ENCODE data around the gene ANO1.

Gene ANO1

GRCh38 chr11:70186420-70186819 is 108.3 kb downstream of the ANO1 start:
- 88% methylated on average over 6 of the region's 6 CpGs for WGBS
- no peak overlapping the region for H2BK15ac ChIP-seq (ENCODE audit: low read depth, poor library complexity, severe bottlenecking)
- no peaks in the 10 kb centered on the region for H3K79me1 ChIP-seq (replicated peaks; ENCODE audit: low read length, poor library complexity, severe bottlenecking)
- no peak overlapping the region for H4K91ac ChIP-seq (ENCODE audit: low read length)
- H4K8ac ChIP-seq (ENCODE audit: low read length) = no peak overlapping the region
- H2AK5ac ChIP-seq (ENCODE audit: low read length, severe bottlenecking) = no peak overlapping the region
- H2AFZ ChIP-seq (ENCODE audit: low read depth, low read length) = no peak overlapping the region
- no peak overlapping the region for H2BK5ac ChIP-seq (ENCODE audit: low read depth, low read length, poor library complexity, severe bottlenecking)
- peaks cover 49 to 67% of the 10 kb centered on the region in 2 experiments for H3K27me3 ChIP-seq (ENCODE audit: control insufficient read depth in 1 of 2, insufficient read depth in 1 of 2, low read length in 2 of 2)
- H3K9me3 ChIP-seq (ENCODE audit: control insufficient read depth, low read length) = no peaks in the 10 kb centered on the region
- no peak for DNase-seq
- H3K36me3 ChIP-seq (ENCODE audit: control insufficient read depth in 1 of 2, insufficient read depth in 2 of 2, low read depth in 1 of 2, low read length in 2 of 2) = no peaks in the 10 kb centered on the region
- no peak overlapping the region for H3K4ac ChIP-seq (ENCODE audit: low read depth in 1 of 2, low read length in 2 of 2)
- H2BK120ac ChIP-seq (ENCODE audit: low read depth, low read length) = no peak overlapping the region
- H3K23ac ChIP-seq (ENCODE audit: low read length in 2 of 2) = no peak overlapping the region
- H2BK12ac ChIP-seq (ENCODE audit: low read length in 2 of 2) = no peak overlapping the region
- no peak overlapping the region for H3K4me2 ChIP-seq (ENCODE audit: low read length, poor library complexity, severe bottlenecking)
- no peak overlapping the region for H3K18ac ChIP-seq (ENCODE audit: low read depth in 1 of 2, low read length in 2 of 2)
- no peak overlapping the region for H3K14ac ChIP-seq (ENCODE audit: low read length in 2 of 2)
- H3K9ac ChIP-seq (ENCODE audit: low read length) = no peak overlapping the region
- no peaks in the 10 kb centered on the region for H3K4me1 ChIP-seq (ENCODE audit: control insufficient read depth, insufficient read depth, low read depth, low read length)
- no peak overlapping the region for H3K27ac ChIP-seq (ENCODE audit: low read length, poor library complexity, severe bottlenecking)
- no peak overlapping the region for H3K4me3 ChIP-seq (ENCODE audit: insufficient read depth in 1 of 2, low read depth in 1 of 2, low read length in 2 of 2)

- no peak overlapping the region for H3K27ac ChIP-seq (ENCODE audit: low read length, poor library complexity, severe bottlenecking)
- 91% methylated on average over 8 of the region's 10 CpGs for WGBS
- no peak overlapping the region for H2BK5ac ChIP-seq (ENCODE audit: low read depth, low read length, poor library complexity, severe bottlenecking)
- no peak overlapping the region for H3K23ac ChIP-seq (ENCODE audit: low read length in 2 of 2)
- H3K4me2 ChIP-seq (ENCODE audit: low read length, poor library complexity, severe bottlenecking) = no peak overlapping the region
- H3K4ac ChIP-seq (ENCODE audit: low read depth in 1 of 2, low read length in 2 of 2) = no peak overlapping the region
- no peak overlapping the region for H2BK12ac ChIP-seq (ENCODE audit: low read length in 2 of 2)
- no peak overlapping the region for H3K18ac ChIP-seq (ENCODE audit: low read depth in 1 of 2, low read length in 2 of 2)
- H2BK15ac ChIP-seq (ENCODE audit: low read depth, poor library complexity, severe bottlenecking) = no peak overlapping the region
- no peak overlapping the region for H4K8ac ChIP-seq (ENCODE audit: low read length)
- H3K9ac ChIP-seq (ENCODE audit: low read length) = no peak overlapping the region
- no peak overlapping the region for H3K14ac ChIP-seq (ENCODE audit: low read length in 2 of 2)
- no peak overlapping the region for H2BK120ac ChIP-seq (ENCODE audit: low read depth, low read length)
- H2AFZ ChIP-seq (ENCODE audit: low read depth, low read length) = no peak overlapping the region
- H3K79me1 ChIP-seq (replicated peaks; ENCODE audit: low read length, poor library complexity, severe bottlenecking) = no peaks in the 10 kb centered on the region
- H4K91ac ChIP-seq (ENCODE audit: low read length) = no peak overlapping the region
- peaks cover 47 to 62% of the 10 kb centered on the region in 2 experiments for H3K27me3 ChIP-seq (ENCODE audit: control insufficient read depth in 1 of 2, insufficient read depth in 1 of 2, low read length in 2 of 2)
- no peak for DNase-seq
- H3K4me3 ChIP-seq (ENCODE audit: insufficient read depth in 1 of 2, low read depth in 1 of 2, low read length in 2 of 2) = no peak overlapping the region
- H2AK5ac ChIP-seq (ENCODE audit: low read length, severe bottlenecking) = no peak overlapping the region
- H3K4me1 ChIP-seq (ENCODE audit: control insufficient read depth, insufficient read depth, low read depth, low read length) = peaks cover 2% of the 10 kb centered on the region
- H3K36me3 ChIP-seq (ENCODE audit: control insufficient read depth in 1 of 2, insufficient read depth in 2 of 2, low read depth in 1 of 2, low read length in 2 of 2) = no peaks in the 10 kb centered on the region
- no peaks in the 10 kb centered on the region for H3K9me3 ChIP-seq (ENCODE audit: control insufficient read depth, low read length)
These were observed 108.8 kb downstream of the ANO1 start for GRCh38 chr11:70186936-70187335.

- Histone ChIP-seq H3K4me2 (ENCODE audit: low read length, poor library complexity, severe bottlenecking) (no peak overlapping the region), H2AFZ (ENCODE audit: low read depth, low read length) (no peak overlapping the region), H3K9me3 (ENCODE audit: control insufficient read depth, low read length) (no peaks in the 10 kb centered on the region), H3K27me3 (ENCODE audit: control insufficient read depth in 1 of 2, insufficient read depth in 1 of 2, low read length in 2 of 2) (peaks cover 45 to 54% of the 10 kb centered on the region in 2 experiments), H3K23ac (ENCODE audit: low read length in 2 of 2) (no peak overlapping the region), H4K8ac (ENCODE audit: low read length) (no peak overlapping the region), H2AK5ac (ENCODE audit: low read length, severe bottlenecking) (no peak overlapping the region), H4K91ac (ENCODE audit: low read length) (no peak overlapping the region), H3K27ac (ENCODE audit: low read length, poor library complexity, severe bottlenecking) (no peak overlapping the region), H3K14ac (ENCODE audit: low read length in 2 of 2) (no peak overlapping the region), H3K4ac (ENCODE audit: low read depth in 1 of 2, low read length in 2 of 2) (no peak overlapping the region), H3K9ac (ENCODE audit: low read length) (no peak overlapping the region), H3K4me1 (ENCODE audit: control insufficient read depth, insufficient read depth, low read depth, low read length) (peaks cover 2% of the 10 kb centered on the region), H3K4me3 (ENCODE audit: insufficient read depth in 1 of 2, low read depth in 1 of 2, low read length in 2 of 2) (no peak overlapping the region), H2BK15ac (ENCODE audit: low read depth, poor library complexity, severe bottlenecking) (no peak overlapping the region), H2BK12ac (ENCODE audit: low read length in 2 of 2) (no peak overlapping the region), H3K18ac (ENCODE audit: low read depth in 1 of 2, low read length in 2 of 2) (no peak overlapping the region), H3K79me1 (replicated peaks; ENCODE audit: low read length, poor library complexity, severe bottlenecking) (no peaks in the 10 kb centered on the region), H3K36me3 (ENCODE audit: control insufficient read depth in 1 of 2, insufficient read depth in 2 of 2, low read depth in 1 of 2, low read length in 2 of 2) (no peaks in the 10 kb centered on the region), H2BK120ac (ENCODE audit: low read depth, low read length) (no peak overlapping the region), H2BK5ac (ENCODE audit: low read depth, low read length, poor library complexity, severe bottlenecking) (no peak overlapping the region)
- 91% methylated on average over 15 of the region's 15 CpGs for WGBS
- DNase-seq = no peak
These were observed 109.7 kb downstream of the ANO1 start for GRCh38 chr11:70187771-70188170.

GRCh38 chr11:70189622-70190021 is 111.5 kb downstream of the ANO1 start:
- WGBS = 92% methylated on average over 10 of the region's 11 CpGs
- Histone ChIP-seq H3K36me3 (ENCODE audit: control insufficient read depth in 1 of 2, insufficient read depth in 2 of 2, low read depth in 1 of 2, low read length in 2 of 2) (no peaks in the 10 kb centered on the region), H3K27ac (ENCODE audit: low read length, poor library complexity, severe bottlenecking) (no peak overlapping the region), H3K14ac (ENCODE audit: low read length in 2 of 2) (no peak overlapping the region), H3K27me3 (ENCODE audit: control insufficient read depth in 1 of 2, insufficient read depth in 1 of 2, low read length in 2 of 2) (peaks cover 31 to 37% of the 10 kb centered on the region in 2 experiments), H3K4ac (ENCODE audit: low read depth in 1 of 2, low read length in 2 of 2) (no peak overlapping the region), H2BK15ac (ENCODE audit: low read depth, poor library complexity, severe bottlenecking) (no peak overlapping the region), H3K4me1 (ENCODE audit: control insufficient read depth, insufficient read depth, low read depth, low read length) (peaks cover 2% of the 10 kb centered on the region), H3K18ac (ENCODE audit: low read depth in 1 of 2, low read length in 2 of 2) (no peak overlapping the region), H3K4me2 (ENCODE audit: low read length, poor library complexity, severe bottlenecking) (no peak overlapping the region), H3K9ac (ENCODE audit: low read length) (no peak overlapping the region), H4K8ac (ENCODE audit: low read length) (no peak overlapping the region), H4K91ac (ENCODE audit: low read length) (peak overlapping the region; percentile 9), H2AFZ (ENCODE audit: low read depth, low read length) (no peak overlapping the region), H2BK5ac (ENCODE audit: low read depth, low read length, poor library complexity, severe bottlenecking) (no peak overlapping the region), H2BK12ac (ENCODE audit: low read length in 2 of 2) (no peak overlapping the region), H2BK120ac (ENCODE audit: low read depth, low read length) (no peak overlapping the region), H3K9me3 (ENCODE audit: control insufficient read depth, low read length) (no peaks in the 10 kb centered on the region), H3K4me3 (ENCODE audit: insufficient read depth in 1 of 2, low read depth in 1 of 2, low read length in 2 of 2) (no peak overlapping the region), H3K23ac (ENCODE audit: low read length in 2 of 2) (no peak overlapping the region), H2AK5ac (ENCODE audit: low read length, severe bottlenecking) (no peak overlapping the region), H3K79me1 (replicated peaks; ENCODE audit: low read length, poor library complexity, severe bottlenecking) (no peaks in the 10 kb centered on the region)
- DNase-seq = no peak

Data from mesenchymal stem cell (in vitro differentiated cells and primary cell).